Endothelial cell of umbilical vein (primary cell): ENCODE data around the gene TLE3. TPM values are rescaled to one million over a fixed set of nuclear protein-coding genes. Genes with fewer than 3 reads are reported as not detected.

Experiments used
- BruUV-seq: library from RNA; stranded (reverse); fragments of 400-500 nt; replicated peaks from 2 replicates; lab custom pipeline; 2021; lab: Mats Ljungman, UMichigan
- CTCF ChIA-PET: fragments of 300-600, 350-600 bp; sonication (Branson Sonifier 250); formaldehyde crosslinking; loops from one replicate; lab custom pipeline; 2021; ENCODE audit warnings: antibody characterized with exemption, inconsistent platforms; lab: Charles Lee
- POLR2A ChIA-PET: fragments of 300-600, 350-600 bp; sonication (Branson Sonifier 250); formaldehyde crosslinking; loops from one replicate; lab custom pipeline; 2021; ENCODE audit warnings: antibody characterized with exemption, inconsistent platforms; lab: Charles Lee
- DNase-seq: peaks from one replicate; pipeline ENCODE4 v3.0.0-alpha.2; 2011; ENCODE audit warnings: low read depth, low spot score
- FAIRE-seq: peaks from 2 replicates; lab custom pipeline; 2011; peaks lifted over from hg19 to GRCh38; lab: Jason Lieb, UNC
- H2AFZ ChIP-seq: 2 replicates; pipeline ENCODE4 v1.6.0; 2012; ENCODE audit warnings: low read depth, low read length, control low read depth, inconsistent platforms
- H3K27ac ChIP-seq: 2 replicates; pipeline ENCODE4 v1.5.1; 2011; ENCODE audit warnings: low read depth, mild to moderate bottlenecking, control low read depth, low read length, moderate library complexity; ENCODE audit not compliant: insufficient read depth
- H3K27me3 ChIP-seq, 2 experiments: 2 replicates each; pipeline versions ENCODE4 v1.6.0 to v1.6.1; 2011; ENCODE audit warnings: low read length in 2 of 2, mixed read lengths in 1 of 2; ENCODE audit not compliant: control insufficient read depth in 2 of 2, insufficient read depth in 2 of 2
- H3K36me3 ChIP-seq, 2 experiments: 2 replicates in 1 of 2; 3 replicates in 1 of 2; pipeline ENCODE4 v1.5.1; 2011; ENCODE audit warnings: low read length in 2 of 2, mild to moderate bottlenecking in 1 of 2, moderate library complexity in 1 of 2; ENCODE audit not compliant: control insufficient read depth in 2 of 2, insufficient read depth in 2 of 2; ENCODE audit errors: extremely low read depth in 1 of 2
- H3K4me1 ChIP-seq: 3 replicates; pipeline ENCODE4 v1.5.1; 2011; ENCODE audit warnings: mild to moderate bottlenecking, low read length; ENCODE audit not compliant: control insufficient read depth, insufficient read depth; ENCODE audit errors: extremely low read depth
- H3K4me2 ChIP-seq: 2 replicates; pipeline ENCODE4 v1.6.1; 2011; ENCODE audit warnings: low read length, control low read depth, mixed read lengths; ENCODE audit not compliant: insufficient read depth
- H3K4me3 ChIP-seq, 3 experiments: fragments of 200-600 bp in 1 of 3; sonication (generic), shearing (Covaris generic) in 1 of 3; replicated peaks in 1 of 3; 2 replicates each; pipeline ENCODE4 v1.5.1; 2011 to 2016; ENCODE audit warnings: control low read depth in 3 of 3, low read length in 3 of 3, mild to moderate bottlenecking in 2 of 3, inconsistent platforms in 1 of 3, low read depth in 1 of 3, moderate library complexity in 1 of 3; ENCODE audit not compliant: insufficient read depth in 1 of 3
- H3K79me2 ChIP-seq: 2 replicates; pipeline ENCODE4 v1.6.0; 2012; ENCODE audit warnings: low read length, inconsistent platforms; ENCODE audit not compliant: control insufficient read depth, insufficient read depth
- H3K9ac ChIP-seq: replicated peaks from 2 replicates; pipeline ENCODE3; 2011; ENCODE audit warnings: low read length, control low read depth; ENCODE audit not compliant: insufficient read depth; ENCODE audit errors: extremely low read depth
- H3K9me1 ChIP-seq: replicated peaks from 3 replicates; pipeline ENCODE4 v1.6.0; 2011; ENCODE audit warnings: mild to moderate bottlenecking, low read length; ENCODE audit not compliant: control insufficient read depth, insufficient read depth; ENCODE audit errors: extremely low read depth
- H3K9me3 ChIP-seq: replicated peaks from 2 replicates; pipeline ENCODE4 v1.5.1; 2012; ENCODE audit warnings: low read length, inconsistent platforms; ENCODE audit not compliant: control insufficient read depth, insufficient read depth
- H4K20me1 ChIP-seq: replicated peaks from 2 replicates; pipeline ENCODE3; 2011; ENCODE audit warnings: mild to moderate bottlenecking, low read length; ENCODE audit not compliant: control insufficient read depth, insufficient read depth; ENCODE audit errors: extremely low read depth
- FOS ChIP-seq: IDR thresholded peaks from 2 replicates; pipeline ENCODE4 v1.6.1; 2011; ENCODE audit warnings: mild to moderate bottlenecking, low read length, moderate library complexity, borderline replicate concordance; ENCODE audit not compliant: insufficient read depth
- MYC ChIP-seq: IDR thresholded peaks from one replicate; pipeline ENCODE4 v1.6.1; 2011; ENCODE audit warnings: mild to moderate bottlenecking, low read depth, low read length
- dilution Hi-C: fragments of 300-500 bp; cut with MboI; formaldehyde crosslinking; loops from one replicate; pipeline ENCODE4 v1.15.0; 2019; ENCODE audit warnings: low sequenced_read_pairs; ENCODE audit not compliant: extremely low pct_ligation_motif_present
- intact Hi-C: fragments of 100-400 bp; cut with micrococcal nuclease; formaldehyde crosslinking; loops from one replicate; pipeline ENCODE4 v1.10.0; 2022
- polyA plus RNA-seq, 4 experiments: library from polyadenylated mRNA; depleted of rRNA in 3 of 4; stranded (reverse) in 3 of 4; unstranded in 1 of 4; fragments of >200 nt; gene quantifications; 2 replicates each; pipeline versions ENCODE4 v1.2.1 to v1.2.3, GENCODE V29; 2011 to 2012; ENCODE audit warnings: missing spikeins in 1 of 4
- total RNA-seq: library from RNA; stranded (reverse); gene quantifications from 2 replicates; pipeline ENCODE4 v1.2.3, GENCODE V29; 2021
- TF ChIP-seq, protein P1 (sequence below), 2 donors: IDR thresholded peaks; 1 replicate in 1 of 2; 2 replicates in 1 of 2; pipeline ENCODE4 v1.5.1; 2011; ENCODE audit warnings: low read length in 2 of 2, mild to moderate bottlenecking in 2 of 2, moderate library complexity in 2 of 2, control low read depth in 1 of 2, inconsistent platforms in 1 of 2, low read depth in 1 of 2; ENCODE audit not compliant: insufficient read depth in 1 of 2; ENCODE audit errors: extremely low read depth in 1 of 2
- TF ChIP-seq, protein P2 (sequence below): IDR thresholded peaks from 2 replicates; pipeline ENCODE4 v1.6.1; 2011; ENCODE audit not compliant: insufficient read depth, insufficient read length

TLE3 gene
- total and polyA plus RNA-seq, 2 donors (not counting 3 experiments of a cell fraction or from before 2014, with no cell fraction given): 40.5 to 56.9 TPM

DNA sequence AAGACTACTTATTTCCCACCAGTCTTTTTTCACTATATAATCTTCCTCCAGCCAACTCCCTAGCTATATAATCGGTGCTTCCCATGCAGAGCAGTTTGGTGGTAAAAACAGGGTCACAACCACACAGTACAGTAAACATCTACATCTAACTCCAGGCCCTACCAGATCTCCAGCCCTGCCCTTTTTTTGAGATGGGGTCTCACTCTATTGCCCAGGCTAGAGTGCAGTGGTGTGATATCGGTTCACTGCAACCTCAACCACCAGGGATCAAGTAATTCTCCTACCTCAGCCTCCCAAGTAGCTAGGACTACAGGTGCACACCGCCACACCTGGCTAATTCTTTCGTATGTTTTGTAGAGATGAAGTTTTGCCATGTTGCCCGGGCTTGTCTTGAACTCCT is 49.1 kb upstream of the TLE3 start:
- CTCF ChIA-PET: no interaction called here
- no peak overlapping the region for H3K4me2 ChIP-seq
- no peak overlapping the region for H3K4me3 ChIP-seq
- DNase-seq (no peak), FAIRE-seq (no peak)
- intact Hi-C loops (no loop called here), dilution Hi-C loops (no loop called here)
- POLR2A ChIA-PET: no interaction called here
- TF ChIP-seq, protein P1, sequence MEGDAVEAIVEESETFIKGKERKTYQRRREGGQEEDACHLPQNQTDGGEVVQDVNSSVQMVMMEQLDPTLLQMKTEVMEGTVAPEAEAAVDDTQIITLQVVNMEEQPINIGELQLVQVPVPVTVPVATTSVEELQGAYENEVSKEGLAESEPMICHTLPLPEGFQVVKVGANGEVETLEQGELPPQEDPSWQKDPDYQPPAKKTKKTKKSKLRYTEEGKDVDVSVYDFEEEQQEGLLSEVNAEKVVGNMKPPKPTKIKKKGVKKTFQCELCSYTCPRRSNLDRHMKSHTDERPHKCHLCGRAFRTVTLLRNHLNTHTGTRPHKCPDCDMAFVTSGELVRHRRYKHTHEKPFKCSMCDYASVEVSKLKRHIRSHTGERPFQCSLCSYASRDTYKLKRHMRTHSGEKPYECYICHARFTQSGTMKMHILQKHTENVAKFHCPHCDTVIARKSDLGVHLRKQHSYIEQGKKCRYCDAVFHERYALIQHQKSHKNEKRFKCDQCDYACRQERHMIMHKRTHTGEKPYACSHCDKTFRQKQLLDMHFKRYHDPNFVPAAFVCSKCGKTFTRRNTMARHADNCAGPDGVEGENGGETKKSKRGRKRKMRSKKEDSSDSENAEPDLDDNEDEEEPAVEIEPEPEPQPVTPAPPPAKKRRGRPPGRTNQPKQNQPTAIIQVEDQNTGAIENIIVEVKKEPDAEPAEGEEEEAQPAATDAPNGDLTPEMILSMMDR (IDR thresholded peaks at IDR 0.05; ENCODE audit: extremely low read depth in 1 of 2, insufficient read depth in 1 of 2, low read depth in 1 of 2, low read length in 2 of 2): no peak
- TF ChIP-seq MYC (no peak), FOS (no peak)
- TF ChIP-seq, protein P2, sequence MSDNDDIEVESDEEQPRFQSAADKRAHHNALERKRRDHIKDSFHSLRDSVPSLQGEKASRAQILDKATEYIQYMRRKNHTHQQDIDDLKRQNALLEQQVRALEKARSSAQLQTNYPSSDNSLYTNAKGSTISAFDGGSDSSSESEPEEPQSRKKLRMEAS: no peak
- H3K27ac ChIP-seq: no peak overlapping the region
- H3K9me1 ChIP-seq: no peaks in the 10 kb centered on the region
- peaks cover 0 to 3% of the 10 kb centered on the region in 2 experiments for H3K27me3 ChIP-seq
- H3K9ac ChIP-seq: no peak overlapping the region
- no peaks in the 10 kb centered on the region for H4K20me1 ChIP-seq
- H3K4me1 ChIP-seq: peaks cover 8% of the 10 kb centered on the region
- no peaks in the 10 kb centered on the region for H3K36me3 ChIP-seq
- H3K9me3 ChIP-seq: no peaks in the 10 kb centered on the region
- H3K79me2 ChIP-seq: no peaks in the 10 kb centered on the region
- no TSS peak for BruUV-seq
- no peak overlapping the region for H2AFZ ChIP-seq

DNA sequence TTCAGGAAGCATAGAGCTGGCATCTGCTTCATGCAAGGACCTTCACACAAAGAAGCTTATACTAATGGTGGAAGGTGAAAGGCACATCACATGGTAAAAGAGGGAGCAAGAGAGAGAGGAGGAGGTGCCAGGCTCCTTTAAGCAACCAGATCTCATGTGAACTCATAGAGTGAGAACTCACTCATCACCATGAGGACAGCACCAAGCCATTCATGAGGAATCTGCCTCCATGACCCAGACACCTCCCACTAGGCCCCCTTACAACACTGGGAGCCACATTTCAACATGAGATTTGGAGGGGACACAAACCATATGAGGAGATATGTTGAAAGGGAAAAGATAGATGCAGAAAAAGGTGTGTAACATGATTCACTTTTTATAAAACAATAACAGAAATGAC is 48.4 kb upstream of the TLE3 start:
- FAIRE-seq: no peak
- CTCF ChIA-PET: no interaction called here

More for the DNA sequence above, 48.4 kb upstream of the TLE3 start:
- no peaks in the 10 kb centered on the region for H3K36me3 ChIP-seq
- H3K79me2 ChIP-seq: no peaks in the 10 kb centered on the region
- no peak overlapping the region for H3K4me2 ChIP-seq
- no peak for DNase-seq
- no peaks in the 10 kb centered on the region for H4K20me1 ChIP-seq
- dilution Hi-C loops: no loop called here
- intact Hi-C loops: no loop called here
- H3K27me3 ChIP-seq: peaks cover 0 to 3% of the 10 kb centered on the region in 2 experiments
- no peak for TF ChIP-seq MYC
- no peak overlapping the region for H3K9ac ChIP-seq
- BruUV-seq: no TSS peak
- peaks cover 8% of the 10 kb centered on the region for H3K4me1 ChIP-seq
- POLR2A ChIA-PET: no interaction called here
- H3K9me3 ChIP-seq: no peaks in the 10 kb centered on the region
- H2AFZ ChIP-seq: no peak overlapping the region
- H3K4me3 ChIP-seq: no peak overlapping the region
- no peaks in the 10 kb centered on the region for H3K9me1 ChIP-seq
- no peak overlapping the region for H3K27ac ChIP-seq
